ENCODE data around the gene RAB3IP. TPM values are rescaled to one million over a fixed set of nuclear protein-coding genes. Genes with fewer than 3 reads are reported as not detected.
"Not testable (repeated sequence)": the region's sequence is repeated elsewhere in the genome, so short reads cannot be mapped to it uniquely, and the experiment has no call there.

RAB3IP gene
- total RNA-seq, 4 donors from 2014 or later = 11.7 to 44.0 (median 16.9) TPM

DNA sequence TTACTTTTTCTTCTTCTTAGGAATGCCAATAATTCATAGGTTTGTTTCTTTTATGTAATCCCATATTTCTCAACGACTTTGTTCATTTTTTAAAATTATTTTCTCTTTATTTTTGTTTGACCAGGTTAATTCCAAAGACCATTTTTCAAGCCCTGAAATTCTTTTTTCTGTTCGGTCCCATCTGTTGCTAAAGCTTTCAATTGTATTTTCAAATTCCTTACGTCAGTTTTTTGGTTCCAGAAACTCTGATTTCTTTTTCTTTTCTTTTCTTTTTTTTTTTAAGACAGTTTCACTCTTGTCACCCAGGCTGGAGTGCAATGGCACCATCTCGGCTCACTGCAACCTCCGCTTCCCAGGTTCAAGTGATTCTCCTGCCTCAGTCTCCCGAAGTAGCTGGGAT lies 27.6 kb downstream of the RAB3IP start:
- peaks cover 3 to 79% (median 14%) of the 10 kb centered on the region in 3 donors for H3K36me3 ChIP-seq
- TF ChIP-seq EP300 (IDR thresholded peaks at IDR 0.05) (no peak), POLR2A (IDR thresholded peaks at IDR 0.05) (no peak)
- TF ChIP-seq, protein P1, sequence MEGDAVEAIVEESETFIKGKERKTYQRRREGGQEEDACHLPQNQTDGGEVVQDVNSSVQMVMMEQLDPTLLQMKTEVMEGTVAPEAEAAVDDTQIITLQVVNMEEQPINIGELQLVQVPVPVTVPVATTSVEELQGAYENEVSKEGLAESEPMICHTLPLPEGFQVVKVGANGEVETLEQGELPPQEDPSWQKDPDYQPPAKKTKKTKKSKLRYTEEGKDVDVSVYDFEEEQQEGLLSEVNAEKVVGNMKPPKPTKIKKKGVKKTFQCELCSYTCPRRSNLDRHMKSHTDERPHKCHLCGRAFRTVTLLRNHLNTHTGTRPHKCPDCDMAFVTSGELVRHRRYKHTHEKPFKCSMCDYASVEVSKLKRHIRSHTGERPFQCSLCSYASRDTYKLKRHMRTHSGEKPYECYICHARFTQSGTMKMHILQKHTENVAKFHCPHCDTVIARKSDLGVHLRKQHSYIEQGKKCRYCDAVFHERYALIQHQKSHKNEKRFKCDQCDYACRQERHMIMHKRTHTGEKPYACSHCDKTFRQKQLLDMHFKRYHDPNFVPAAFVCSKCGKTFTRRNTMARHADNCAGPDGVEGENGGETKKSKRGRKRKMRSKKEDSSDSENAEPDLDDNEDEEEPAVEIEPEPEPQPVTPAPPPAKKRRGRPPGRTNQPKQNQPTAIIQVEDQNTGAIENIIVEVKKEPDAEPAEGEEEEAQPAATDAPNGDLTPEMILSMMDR (IDR thresholded peaks at IDR 0.05) = no peak
- no peak for DNase-seq (ENCODE audit: low spot score in 2 of 2)
- H3K4me1 ChIP-seq = no peaks in the 10 kb centered on the region
- no peak overlapping the region for H3K27ac ChIP-seq
- H3K27me3 ChIP-seq = no peaks in the 10 kb centered on the region
- WGBS, 2 donors = 92 to 98% methylated on average over 6 of the region's 6 CpGs
- peaks cover 0 to 68% (median 9%) of the 10 kb centered on the region in 4 donors for H3K9me3 ChIP-seq
- no peak overlapping the region for H3K4me3 ChIP-seq

DNA sequence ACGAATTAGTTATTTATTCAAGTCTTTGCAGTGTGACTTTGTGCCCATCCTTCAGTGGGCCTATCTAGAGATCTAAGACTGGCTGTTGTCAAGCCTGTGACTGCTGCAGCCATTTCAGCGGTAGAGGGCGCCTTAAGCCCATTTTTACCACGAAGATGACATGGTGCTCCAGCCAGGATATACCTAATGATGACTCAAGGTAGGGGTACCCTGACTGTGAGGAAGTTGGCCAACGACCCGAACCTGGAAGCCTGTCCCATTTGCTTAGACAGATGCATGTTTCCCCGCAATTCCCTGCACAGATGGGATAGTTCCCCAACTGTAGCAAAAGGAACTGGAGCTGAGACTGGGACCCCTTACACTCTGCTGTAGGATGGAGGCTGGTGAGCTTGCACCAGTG lies 41.3 kb downstream of the RAB3IP start:
- no peak overlapping the region for H3K27ac ChIP-seq
- WGBS, 2 donors = 61 to 64% methylated on average over 7 of the region's 7 CpGs
- H3K9me3 ChIP-seq = peaks cover 0 to 14% (median 0%) of the 10 kb centered on the region in 4 donors
- H3K4me3 ChIP-seq = no peak overlapping the region
- H3K36me3 ChIP-seq = peaks cover 0 to 19% (median 0%) of the 10 kb centered on the region in 3 donors
- DNase-seq (ENCODE audit: low spot score in 2 of 2) = no peak
- TF ChIP-seq, protein P1 (IDR thresholded peaks at IDR 0.05) = no peak
- TF ChIP-seq POLR2A (IDR thresholded peaks at IDR 0.05) (no peak), EP300 (IDR thresholded peaks at IDR 0.05) (no peak)
- H3K27me3 ChIP-seq = no peaks in the 10 kb centered on the region
- H3K4me1 ChIP-seq = no peaks in the 10 kb centered on the region

DNA sequence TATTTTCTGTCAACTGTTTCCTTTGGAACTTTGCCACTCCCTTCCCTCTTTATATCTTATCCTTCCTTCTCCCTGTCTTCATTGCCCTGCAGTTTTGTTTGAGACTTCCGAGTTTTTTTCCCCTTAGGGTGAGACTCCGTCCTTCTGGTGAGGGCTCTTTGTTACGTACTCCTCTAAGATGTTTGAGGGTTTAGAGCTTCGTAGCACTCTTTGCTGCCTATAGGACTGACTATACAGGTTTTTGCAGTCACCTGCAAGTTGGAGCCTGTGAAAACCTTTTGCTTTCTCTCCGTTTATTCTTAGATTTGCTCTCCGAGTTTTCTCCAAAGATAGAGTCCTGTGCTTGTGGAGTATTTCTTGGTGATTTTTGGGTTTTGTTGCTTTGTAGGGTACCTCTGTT lies 44.7 kb downstream of the RAB3IP start:
- H3K36me3 ChIP-seq = peaks cover 0 to 30% (median 0%) of the 10 kb centered on the region in 3 donors
- peaks cover 0 to 14% (median 0%) of the 10 kb centered on the region in 4 donors for H3K9me3 ChIP-seq
- no peak for DNase-seq (ENCODE audit: low spot score in 2 of 2)
- TF ChIP-seq, protein P1 (IDR thresholded peaks at IDR 0.05) = no peak
- no peak for TF ChIP-seq EP300 (IDR thresholded peaks at IDR 0.05)
- no peak for TF ChIP-seq POLR2A (IDR thresholded peaks at IDR 0.05)
- no peaks in the 10 kb centered on the region for H3K4me1 ChIP-seq
- H3K4me3 ChIP-seq = no peak overlapping the region
- no peak overlapping the region for H3K27ac ChIP-seq
- WGBS, 2 donors = 83 to 86% methylated on average over 6 of the region's 6 CpGs
- H3K27me3 ChIP-seq = no peaks in the 10 kb centered on the region

DNA sequence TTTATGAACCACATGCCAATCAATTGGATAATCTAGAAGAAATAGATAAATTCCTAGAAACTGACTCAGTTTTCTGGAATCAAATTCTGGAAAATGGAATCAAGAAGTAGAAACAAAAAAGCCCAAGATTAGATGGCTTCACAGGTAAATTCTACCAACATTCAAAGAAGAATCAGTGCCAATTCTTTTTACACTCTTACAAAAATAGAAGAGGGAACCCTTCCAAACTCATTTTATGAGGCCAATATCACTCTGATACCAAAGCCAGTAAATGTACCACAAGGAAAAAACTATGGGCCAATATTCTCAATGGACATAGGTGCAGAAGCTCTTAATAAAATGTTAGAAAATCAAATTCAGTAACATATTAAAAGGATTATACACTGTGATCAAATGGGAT lies 50.7 kb downstream of the RAB3IP start:
- Histone ChIP-seq H3K27me3 (no peaks in the 10 kb centered on the region), H3K36me3 (peaks cover 0 to 26% (median 0%) of the 10 kb centered on the region in 3 donors), H3K4me1 (no peaks in the 10 kb centered on the region), H3K9me3 (peaks cover 0 to 39% (median 5%) of the 10 kb centered on the region in 4 donors), H3K4me3 (no peak overlapping the region), H3K27ac (no peak overlapping the region)
- no peak for DNase-seq (ENCODE audit: low spot score in 2 of 2)
- TF ChIP-seq EP300 (IDR thresholded peaks at IDR 0.05) = no peak
- no peak for TF ChIP-seq POLR2A (IDR thresholded peaks at IDR 0.05)
- TF ChIP-seq, protein P1 (IDR thresholded peaks at IDR 0.05) = no peak

DNA sequence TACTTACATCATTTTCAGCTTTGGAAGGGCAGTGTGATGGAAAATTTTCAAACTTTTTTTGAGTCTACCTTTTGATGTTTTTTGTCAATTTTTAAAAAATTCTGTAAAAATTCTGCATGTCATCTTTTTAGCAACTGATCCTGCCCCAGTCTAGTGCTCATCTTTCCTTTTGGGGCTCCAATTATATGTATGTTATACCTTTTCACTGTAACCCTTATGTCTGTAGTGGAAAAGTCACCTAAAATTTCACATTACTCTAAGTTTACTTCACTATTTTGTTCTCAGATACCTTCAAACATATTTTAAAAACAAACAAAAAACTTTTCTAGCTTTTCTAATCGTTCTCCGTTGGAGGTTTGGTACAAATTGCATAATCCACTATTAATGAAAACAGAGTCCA lies 53.9 kb downstream of the RAB3IP start:
- Histone ChIP-seq H3K4me1 (no peaks in the 10 kb centered on the region), H3K36me3 (peaks cover 0 to 35% (median 0%) of the 10 kb centered on the region in 3 donors), H3K27me3 (no peaks in the 10 kb centered on the region), H3K9me3 (peaks cover 0 to 39% (median 5%) of the 10 kb centered on the region in 4 donors), H3K27ac (no peak overlapping the region), H3K4me3 (no peak overlapping the region)
- whole genome bisulfite sequencing, 2 donors = 96 to 98% methylated on average over 2 of the region's 2 CpGs
- DNase-seq (ENCODE audit: low spot score in 2 of 2) = no peak
- TF ChIP-seq, protein P1 (IDR thresholded peaks at IDR 0.05) = no peak
- no peak for TF ChIP-seq POLR2A (IDR thresholded peaks at IDR 0.05)
- no peak for TF ChIP-seq EP300 (IDR thresholded peaks at IDR 0.05)

DNA sequence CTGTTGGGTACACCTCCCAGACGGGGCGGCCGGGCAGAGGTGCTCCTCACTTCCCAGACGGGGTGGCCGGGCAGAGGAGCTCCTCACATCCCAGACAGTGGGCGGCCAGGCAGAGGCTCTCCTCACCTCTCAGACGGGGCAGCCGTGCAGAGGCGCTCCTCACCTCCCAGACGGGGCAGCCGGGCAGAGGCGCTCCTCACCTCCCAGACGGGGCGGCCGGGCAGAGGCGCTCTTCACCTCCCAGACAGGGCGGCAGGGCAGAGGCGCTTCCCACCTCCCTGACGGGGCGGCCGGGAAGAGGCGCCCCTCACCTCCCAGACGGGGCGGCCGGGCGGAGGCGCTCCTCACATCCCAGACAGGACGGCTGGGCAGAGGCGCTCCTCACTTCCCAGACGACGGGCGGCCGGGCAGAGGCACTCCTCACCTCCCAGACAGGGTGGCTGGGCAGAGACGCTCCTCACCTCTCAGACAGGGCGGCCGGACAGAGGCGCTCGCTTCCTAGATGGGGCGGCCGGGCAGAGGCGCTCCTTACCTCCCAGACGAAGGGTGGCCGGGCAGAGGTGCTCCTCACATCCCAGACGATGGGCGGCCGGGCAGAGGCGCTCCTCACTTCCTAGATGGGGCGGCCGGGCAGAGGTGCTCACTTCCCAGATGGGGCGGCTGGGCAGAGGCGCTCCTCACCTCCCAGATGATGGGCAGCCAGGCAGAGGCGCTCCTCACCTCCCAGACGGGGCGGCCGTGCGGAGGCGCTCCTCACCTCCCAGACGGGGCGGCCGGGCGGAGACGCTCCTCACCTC lies 68.6 kb downstream of the RAB3IP start:
- H3K4me1 ChIP-seq; H3K27me3 ChIP-seq; H3K27ac ChIP-seq; H3K4me3 ChIP-seq; DNase-seq (ENCODE audit: low spot score in 2 of 2): not testable (repeated sequence)
- WGBS, 2 donors = 89 to 97% methylated on average over 36 to 44 of the region's 62 CpGs
- Histone ChIP-seq H3K36me3 (peaks cover 0 to 31% (median 0%) of the 10 kb centered on the region in 3 donors), H3K9me3 (peaks cover 0 to 19% (median 0%) of the 10 kb centered on the region in 4 donors)
